GM12878 (cell line): Measurements from ENCODE around the gene DNAJA2. TPM values are rescaled to one million over a fixed set of nuclear protein-coding genes. Genes with fewer than 3 reads are reported as not detected.

ENCODE experiments used
- ASH2L ChIP-seq: fragments of 300-600, 200-600 bp; sonication (generic); IDR thresholded peaks from 2 replicates; pipeline ENCODE4 v1.6.1; 2017; ENCODE audit warnings: low read depth, mild to moderate bottlenecking, borderline replicate concordance
- ATF2 ChIP-seq: IDR thresholded peaks from 2 replicates; pipeline ENCODE4 v1.6.1; 2012; ENCODE audit warnings: low read length, inconsistent platforms
- ATF3 ChIP-seq: IDR thresholded peaks from 2 replicates; pipeline ENCODE4 v1.6.1; 2011; ENCODE audit warnings: low read depth, mild to moderate bottlenecking, low read length, moderate library complexity, borderline replicate concordance; ENCODE audit errors: extremely low read depth
- HSF1 ChIP-seq: fragments of 150-350 bp; IDR thresholded peaks from 2 replicates; pipeline ENCODE4 v1.6.1; 2014; ENCODE audit warnings: mild to moderate bottlenecking, low read depth, low read length
- IKZF1 ChIP-seq: fragments of 450-650 bp; conservative IDR thresholded peaks from 2 replicates; pipeline ENCODE4 v1.6.1; 2017; ENCODE audit warnings: antibody characterized with exemption, mild to moderate bottlenecking
- ZBED1 ChIP-seq: IDR thresholded peaks from 2 replicates; pipeline ENCODE4 v1.6.1; 2016; ENCODE audit warnings: borderline replicate concordance
- ZBTB4 ChIP-seq: fragments of 450-650 bp; formaldehyde crosslinking; IDR thresholded peaks from 2 replicates; pipeline ENCODE4 v1.4.0; 2022; ENCODE audit warnings: mild to moderate bottlenecking, moderate library complexity
- polyA plus RNA-seq, 11 experiments: library from polyadenylated mRNA; depleted of rRNA in 4 of 11; unstranded in 6 of 11; stranded (reverse) in 5 of 11; fragments of >200 nt; fragmentation: Nextera tagmentation in 4 of 11; fragmentation: Illumina TruSeq in 1 of 11; extraction: Ambion mirVana in 4 of 11; extraction: Trizol in 1 of 11; gene quantifications; 1 replicate in 1 of 11; 2 replicates in 10 of 11; pipeline versions ENCODE4 v1.2.1 to v1.2.3, GENCODE V29; 2011 to 2016; ENCODE audit warnings: inconsistent platforms in 2 of 11, missing spikeins in 2 of 11, low read depth in 1 of 11
- total RNA-seq, 4 experiments: library from RNA; depleted of rRNA in 3 of 4; stranded (reverse); fragments of >200 nt in 3 of 4; fragmentation: Illumina TruSeq in 1 of 4; extraction: Trizol in 1 of 4; gene quantifications; 2 replicates each; pipeline versions ENCODE4 v1.2.1 to v1.2.3, GENCODE V29; 2013 to 2021

The DNAJA2 gene
- total and polyA plus RNA-seq, 10 of the 15 experiments (the other 5 are each of a cell fraction or from before 2014, with no cell fraction given) = 26.2 to 96.4 (median 58.1) TPM

GRCh38 chr16:46924402-46924801 lies 49.1 kb downstream of the DNAJA2 start (continued):
- TF ChIP-seq ZBTB4 (CRISPR knock-in tag) (no peak), ATF3 (no peak), ASH2L (no peak), IKZF1 (no peak), HSF1 (no peak), ATF2 (no peak), ZBED1 (no peak)
- TF ChIP-seq, all 136 proteins: peak for 0
